Left kidney (tissue), 8 donors: ENCODE data around the gene ABHD18. TPM values are rescaled to one million over a fixed set of nuclear protein-coding genes. Genes with fewer than 3 reads are reported as not detected.
"Not testable (repeated sequence)": the region's sequence is repeated elsewhere in the genome, so short reads cannot be mapped to it uniquely, and the experiment has no call there.

ENCODE experiments used
- DNase-seq: peaks from one replicate; pipeline ENCODE4 v3.0.0-alpha.2; 2013
- long read RNA-seq, 8 donors: transcript quantifications; one replicate each; lab custom pipeline, GENCODE V29; 2026
- polyA plus RNA-seq: library from polyadenylated mRNA; unstranded; fragments of 120-200 nt; gene quantifications from one replicate; pipeline ENCODE4 v1.2.1, GENCODE V29; 2013; ENCODE audit not compliant: insufficient read length

Gene ABHD18
- 21.0 TPM for polyA plus RNA-seq
- long read RNA-seq, donor 1 = 0 reads
- long read RNA-seq, donor 2 = 0 reads
- long read RNA-seq, donor 3 = 0 reads
- long read RNA-seq, donor 4 = 0 reads
- long read RNA-seq, donor 5 = 0 reads
- long read RNA-seq, donor 6 = 0 reads
- long read RNA-seq, donor 7, partial matches to known transcripts = 15 of 15 reads
- long read RNA-seq, donor 7, other reads (novel, unspliced or antisense) = 0 of 15 reads
- long read RNA-seq, donor 8, full-length matches to known transcripts = 1 of 1 reads
- long read RNA-seq, donor 8, partial matches to known transcripts = 0 of 1 reads
- long read RNA-seq, donor 8, other reads (novel, unspliced or antisense) = 0 of 1 reads

DNA sequence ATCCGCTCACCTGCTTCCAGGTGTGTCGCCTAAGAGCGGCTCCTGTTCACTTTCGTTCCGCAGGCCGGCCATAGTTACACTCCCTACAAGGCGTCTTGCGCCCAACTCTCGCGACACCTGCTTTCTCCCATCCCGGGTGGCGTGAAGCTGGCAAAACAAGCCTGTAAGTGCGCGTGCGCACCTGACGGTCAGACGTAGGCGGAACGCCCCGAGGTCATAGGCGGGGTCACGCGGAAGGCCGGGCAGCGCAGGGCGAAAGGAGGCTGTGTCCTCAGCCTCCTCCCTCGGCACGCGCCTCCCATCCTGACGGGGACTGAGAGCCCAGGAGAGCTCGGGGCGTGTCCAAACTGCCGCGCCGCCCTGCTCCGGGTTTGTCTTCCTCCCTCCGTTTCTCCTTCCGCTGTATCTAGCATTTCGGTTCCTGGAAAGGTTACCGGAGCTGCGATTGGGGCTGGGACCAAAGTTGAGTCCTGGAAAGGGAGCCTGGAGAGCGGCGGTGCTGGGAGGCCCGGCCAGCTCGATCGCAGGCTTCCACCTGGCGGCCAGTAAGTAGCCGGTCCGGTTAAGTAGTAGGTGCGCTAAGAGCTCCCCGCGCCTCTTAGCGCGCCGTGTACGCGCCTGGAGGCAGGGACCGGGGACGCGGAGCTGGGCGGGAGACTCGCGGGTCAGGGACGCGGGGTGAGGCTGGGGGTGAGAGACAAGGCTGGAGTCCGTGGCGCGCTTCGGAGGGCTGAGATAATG is at the start of gene ABHD18, which contains the start of gene MFSD8:
ABHD18 (plus strand) TSS at position 345 of the 741 bp plus-strand sequence. CDS start 17,550 bp downstream, outside the sequence.
MFSD8 (minus strand) TSS at position 112 of the 741 bp plus-strand sequence; CDS start at position 72, 40 bp downstream.
- DNase-seq = peak; percentile 95

DNA sequence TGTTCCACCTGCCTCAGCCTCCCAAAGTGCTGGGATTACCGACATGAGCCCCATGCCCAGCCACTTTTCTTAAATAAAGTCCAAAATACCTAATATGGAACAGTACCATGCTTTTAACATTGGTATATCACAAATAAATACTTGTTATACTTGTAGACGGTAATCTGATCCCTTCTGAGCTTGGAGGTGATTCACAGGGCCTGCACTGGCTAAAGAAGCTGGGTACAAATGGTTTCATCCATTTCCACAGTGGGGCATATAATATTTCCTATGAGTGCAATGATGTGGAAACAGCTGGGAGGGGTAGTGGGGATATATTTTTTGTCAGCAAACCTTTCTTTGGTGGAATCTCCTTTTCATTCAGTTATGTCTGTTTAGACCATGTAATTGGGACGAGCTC is 48.7 kb upstream of the ABHD18 start:
- no peak for DNase-seq

DNA sequence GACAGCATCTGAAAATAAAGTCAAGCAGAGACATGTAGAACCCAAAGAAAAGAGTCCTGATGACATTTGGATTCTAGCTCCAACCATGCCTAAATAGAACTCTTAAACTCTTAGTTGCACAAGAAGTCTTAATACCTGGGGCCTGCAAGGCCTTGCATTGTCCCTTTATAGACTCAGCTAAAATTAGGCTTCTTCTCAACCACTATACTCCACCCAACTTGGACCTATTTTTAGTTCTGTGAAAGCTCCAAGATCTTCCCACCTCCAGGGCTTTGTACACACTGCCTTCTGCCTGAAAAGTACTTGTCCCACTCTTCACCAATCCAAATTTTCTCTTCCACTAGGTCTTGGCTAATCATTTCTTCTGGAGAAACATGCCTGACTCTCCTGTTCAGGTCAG is 48.1 kb upstream of the ABHD18 start:
- DNase-seq = no peak

DNA sequence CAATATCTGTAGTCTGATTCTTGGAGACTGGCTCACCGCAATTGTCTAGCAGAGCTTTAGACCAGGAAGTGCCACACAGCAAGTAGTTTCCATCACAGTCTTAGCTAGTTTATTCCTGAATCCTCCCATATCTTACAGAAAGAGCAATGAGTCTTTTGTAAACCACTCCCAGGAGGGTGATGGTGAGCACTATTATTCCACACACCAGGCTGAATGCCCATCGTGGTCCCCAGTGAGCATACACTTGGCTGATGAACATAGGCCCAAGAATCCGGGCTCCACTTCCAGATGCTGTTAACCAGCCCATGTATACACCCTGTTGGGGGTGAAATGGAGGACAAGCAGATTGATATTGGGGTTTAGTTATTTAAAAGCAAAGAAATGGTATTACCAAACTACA is 44.7 kb upstream of the ABHD18 start:
- DNase-seq = no peak

DNA sequence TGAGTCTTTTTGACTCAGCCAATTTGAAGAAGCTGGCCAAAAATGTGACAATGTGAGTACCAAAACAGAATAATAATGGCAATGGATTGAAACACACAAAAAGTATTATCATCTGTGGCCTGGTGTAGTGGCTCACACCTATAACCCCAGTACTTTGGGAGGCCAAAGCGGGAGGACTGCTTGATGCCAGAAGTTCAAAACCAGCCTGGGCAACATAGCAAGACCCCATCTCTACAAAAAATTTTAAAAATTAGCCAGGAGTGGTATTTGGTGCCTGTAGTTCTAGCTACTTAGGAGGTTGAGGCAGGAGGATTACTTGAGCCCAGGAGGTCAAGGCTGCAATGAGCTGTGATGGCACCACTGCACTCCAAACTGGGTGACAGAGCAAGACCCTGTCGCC is 43.0 kb upstream of the ABHD18 start:
- DNase-seq = no peak

DNA sequence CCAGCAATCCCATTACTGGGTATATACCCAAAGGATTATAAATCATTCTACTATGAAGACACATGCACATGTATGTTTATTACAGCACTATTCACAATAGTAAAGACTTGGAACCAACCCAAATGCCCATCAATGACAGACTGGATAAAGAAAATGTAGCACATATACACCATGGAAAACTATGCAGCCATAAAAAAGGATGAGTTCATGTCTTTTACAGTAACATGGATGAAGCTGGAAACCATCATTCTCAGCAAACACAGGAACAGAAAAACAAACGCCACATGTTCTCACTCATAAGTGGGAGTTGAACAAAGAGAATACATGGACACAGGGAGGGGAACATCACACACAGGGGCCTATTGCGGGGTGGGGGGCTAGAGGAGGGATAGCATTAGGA is 39.5 kb upstream of the ABHD18 start:
- not testable (repeated sequence) for DNase-seq

DNA sequence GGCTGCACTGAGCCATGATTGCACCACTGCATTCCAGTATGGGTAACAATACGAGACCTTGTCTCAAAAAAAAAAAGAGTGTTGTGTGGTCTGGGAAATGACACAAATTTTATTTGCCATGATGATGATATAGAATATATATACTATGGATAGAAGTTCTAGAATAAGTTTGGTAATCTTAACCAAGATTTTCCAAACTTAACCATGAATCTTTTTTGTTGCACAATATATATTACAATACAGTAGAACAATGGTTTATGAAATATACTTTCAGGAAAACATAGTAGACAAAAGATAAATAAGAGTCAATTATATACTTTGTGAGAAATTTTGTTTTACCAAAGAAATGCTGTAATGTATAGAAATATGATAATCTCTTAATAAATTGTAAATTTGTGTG is 35.0 kb upstream of the ABHD18 start:
- DNase-seq = no peak

DNA sequence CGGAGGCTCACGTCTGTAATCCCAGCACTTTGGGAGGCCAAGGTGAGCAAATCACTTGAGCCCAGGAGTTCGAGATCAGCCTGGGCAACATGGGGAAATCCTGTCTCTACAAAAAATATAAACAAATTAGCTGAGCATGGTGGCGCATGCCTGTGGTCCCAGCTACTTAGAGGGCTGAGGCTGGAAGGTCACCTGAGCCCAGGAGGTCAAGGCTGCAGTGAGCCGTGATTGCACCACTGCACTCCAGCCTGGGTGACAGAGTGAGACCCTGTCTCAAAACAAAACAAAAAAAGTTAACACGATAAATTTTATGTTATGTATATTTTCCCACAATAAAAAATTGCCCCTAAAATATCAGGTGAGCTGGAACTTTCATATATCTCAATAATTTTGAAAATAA is 33.4 kb upstream of the ABHD18 start:
- not testable (repeated sequence) for DNase-seq

DNA sequence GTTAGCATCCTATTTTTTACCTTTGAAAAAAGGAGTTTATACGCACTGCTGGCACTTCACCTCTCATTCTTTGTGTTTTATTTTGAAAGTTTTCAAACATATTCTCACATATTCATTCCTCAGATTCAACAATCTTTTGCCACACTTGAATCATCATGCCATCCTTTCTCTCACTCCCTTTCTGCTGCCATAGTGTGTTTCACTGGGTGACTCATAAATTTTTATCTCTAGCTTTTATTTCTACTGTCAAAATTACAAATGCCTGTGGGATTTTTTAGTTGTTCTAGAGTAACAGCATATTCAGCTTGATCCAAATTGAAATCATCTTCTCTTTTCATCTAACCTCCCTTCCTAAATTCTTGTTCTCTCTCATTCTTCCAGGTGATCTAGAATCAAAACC is 28.2 kb upstream of the ABHD18 start:
- no peak for DNase-seq

DNA sequence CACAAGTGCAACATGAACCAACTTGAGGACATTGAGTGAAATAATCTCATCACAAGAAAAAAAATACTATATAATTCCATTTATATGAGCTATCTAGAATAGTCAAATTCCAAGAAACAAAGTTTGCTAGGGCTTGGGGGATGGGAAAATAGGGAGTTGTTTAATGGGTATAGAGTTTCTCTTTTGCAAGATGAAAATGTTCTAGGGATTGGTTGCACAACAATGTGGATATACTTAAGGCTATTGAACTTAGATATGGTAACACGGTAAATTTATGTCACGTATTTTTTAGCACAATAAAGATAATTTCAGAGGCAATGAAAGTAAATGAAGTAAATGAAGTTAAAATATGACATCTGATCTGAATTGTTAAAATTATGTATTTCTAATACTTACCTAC is 8.1 kb upstream of the ABHD18 start:
- no peak for DNase-seq

DNA sequence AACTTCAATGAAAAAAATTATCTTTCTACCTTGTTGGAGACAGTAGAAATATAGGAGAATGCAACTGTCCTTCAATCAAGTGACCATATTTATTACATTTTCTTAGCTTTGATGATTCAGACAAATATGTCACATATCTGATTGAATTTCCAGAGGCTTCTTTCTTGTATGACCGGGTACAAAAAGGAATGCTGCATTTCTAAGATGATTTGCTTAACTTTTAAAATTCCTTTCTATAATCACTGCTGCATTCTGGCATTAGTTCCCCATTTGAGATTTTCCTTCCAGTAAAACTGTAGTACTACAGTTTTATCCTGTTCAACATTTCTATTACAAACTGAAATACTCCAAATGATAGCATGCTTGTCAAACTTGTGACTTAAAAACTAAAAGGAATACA is 5.4 kb upstream of the ABHD18 start:
- no peak for DNase-seq

DNA sequence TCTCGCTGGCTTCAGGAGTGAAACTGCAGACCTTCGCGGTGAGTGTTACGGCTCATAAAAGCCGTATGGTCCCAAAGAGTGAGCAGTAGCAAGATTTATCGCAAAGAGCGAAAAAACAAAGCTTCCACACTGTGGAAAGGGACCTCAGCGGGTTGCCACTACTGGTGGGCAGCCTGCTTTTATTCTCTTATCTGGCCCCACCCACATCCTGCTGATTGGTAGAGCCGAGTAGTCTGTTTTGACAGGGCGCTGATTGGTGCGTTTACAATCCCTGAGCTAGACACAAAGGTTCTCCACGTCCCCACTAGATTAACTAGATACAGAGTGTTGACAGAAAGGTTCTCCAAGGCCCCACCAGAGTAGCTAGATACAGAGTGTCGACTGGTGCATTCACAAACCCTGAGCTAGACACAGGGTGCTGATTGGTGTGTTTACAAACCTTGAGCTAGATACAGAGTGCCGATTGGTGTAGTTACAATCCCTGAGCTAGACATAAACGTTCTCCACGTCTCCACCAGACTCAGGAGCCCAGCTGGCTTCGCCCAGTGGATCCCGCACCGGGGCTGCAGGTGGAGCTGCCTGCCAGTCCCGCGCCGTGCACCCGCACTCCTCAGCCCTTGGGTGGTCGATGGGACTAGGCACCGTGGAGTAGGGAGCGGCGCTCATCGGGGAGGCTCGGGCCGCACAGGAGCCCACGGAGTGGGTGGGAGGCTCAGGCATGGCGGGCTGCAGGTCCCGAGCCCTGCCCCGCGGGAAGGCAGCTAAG is 1.4 kb upstream of the ABHD18 start:
- DNase-seq = not testable (repeated sequence)

DNA sequence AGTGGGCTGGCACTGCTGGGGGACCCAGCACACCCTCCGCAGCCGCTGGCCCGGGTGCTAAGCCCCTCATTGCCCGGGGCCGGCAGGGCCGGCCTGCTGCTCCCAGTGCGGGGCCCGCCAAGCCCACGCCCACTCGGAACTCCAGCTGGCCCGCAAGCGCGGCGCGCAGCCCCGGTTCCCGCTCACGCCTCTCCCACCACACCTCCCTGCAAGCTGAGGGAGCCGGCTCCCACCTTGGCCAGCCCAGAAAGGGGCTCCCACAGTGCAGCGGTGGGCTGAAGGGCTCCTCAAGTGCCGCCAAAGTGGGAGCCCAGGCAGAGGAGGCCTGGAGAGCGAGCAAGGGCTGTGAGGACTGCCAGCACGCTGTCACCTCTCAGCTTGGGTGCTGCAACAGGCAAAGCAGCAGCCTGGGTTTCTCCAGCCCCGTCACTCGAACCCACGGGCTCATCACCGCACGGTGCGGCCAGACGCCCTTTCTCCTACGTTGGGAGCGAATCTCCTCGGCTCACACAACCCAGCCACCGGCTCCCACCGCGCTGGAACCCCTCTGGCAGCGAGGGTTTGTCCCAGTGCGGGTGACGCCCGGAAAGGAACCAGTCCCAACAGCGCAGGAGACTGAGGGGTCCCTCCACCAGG is 662 bp upstream of the ABHD18 start:
- not testable (repeated sequence) for DNase-seq

DNA sequence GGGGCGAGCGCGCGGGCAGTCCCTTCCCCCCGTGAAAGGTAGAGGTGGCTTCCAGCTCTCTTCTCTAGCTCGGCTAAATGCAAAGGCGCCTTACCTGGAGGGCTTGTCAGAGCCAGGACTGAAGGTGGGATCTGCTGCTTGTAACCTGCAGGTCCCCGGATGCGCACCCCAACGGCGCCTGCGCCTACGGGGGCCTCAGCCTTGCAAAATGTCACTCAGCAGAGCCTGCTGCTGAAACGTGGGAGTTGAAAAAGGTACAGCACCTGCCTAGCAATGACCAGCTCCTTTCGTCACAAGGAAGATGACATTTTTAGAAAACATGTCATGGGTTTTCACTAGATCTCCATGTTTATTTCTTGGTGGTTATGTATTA is 583 bp downstream of the ABHD18 start:
- DNase-seq = peak; percentile 40

DNA sequence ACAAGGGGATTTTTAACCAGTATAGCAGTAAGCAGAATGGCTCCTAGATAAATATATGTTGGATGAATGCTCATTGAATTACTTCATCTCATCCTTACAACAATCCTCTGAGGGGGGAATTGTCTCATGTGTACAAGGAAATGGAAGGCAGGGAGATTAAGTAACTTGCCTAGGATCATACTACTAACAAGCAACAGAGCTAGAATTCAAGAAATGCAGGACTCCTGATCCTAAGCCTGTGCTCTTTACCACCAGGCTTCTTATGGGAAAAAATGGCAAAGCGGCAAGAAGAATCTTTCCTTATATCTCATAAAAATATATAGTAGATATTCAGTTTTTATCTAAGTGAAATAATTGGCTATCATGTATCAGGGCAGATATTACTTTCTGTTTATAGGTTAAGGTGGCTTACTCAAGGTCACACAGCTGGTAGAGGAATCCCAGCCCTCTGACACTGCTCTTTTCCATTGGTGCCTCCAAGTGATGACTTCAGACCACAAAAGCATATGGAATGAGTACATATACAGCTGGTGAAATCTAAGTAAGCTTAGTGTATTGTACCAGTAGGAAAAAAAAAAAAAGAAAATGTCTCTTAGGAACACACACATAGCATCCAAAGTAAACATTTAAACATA is 2.1 kb downstream of the ABHD18 start:
- no peak for DNase-seq

DNA sequence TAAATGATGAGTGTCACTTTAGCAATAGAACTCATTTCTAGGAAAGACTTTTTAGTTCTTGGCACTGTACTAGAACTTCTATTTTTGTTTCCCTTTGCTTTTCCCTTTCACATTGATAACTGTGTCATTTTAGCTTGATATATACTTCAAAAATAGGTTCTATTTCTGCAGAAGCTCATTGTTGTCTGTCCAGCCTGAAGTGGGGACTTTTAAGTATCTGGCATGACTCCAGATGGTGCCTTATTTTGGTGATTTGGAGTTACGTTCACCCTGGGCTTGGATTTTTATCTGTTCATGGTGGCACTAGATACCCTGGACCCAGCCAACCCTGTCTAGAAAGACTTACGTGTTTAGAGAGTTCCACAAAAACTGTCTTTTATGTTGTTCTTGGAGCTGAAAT is 3.4 kb downstream of the ABHD18 start:
- DNase-seq = no peak

DNA sequence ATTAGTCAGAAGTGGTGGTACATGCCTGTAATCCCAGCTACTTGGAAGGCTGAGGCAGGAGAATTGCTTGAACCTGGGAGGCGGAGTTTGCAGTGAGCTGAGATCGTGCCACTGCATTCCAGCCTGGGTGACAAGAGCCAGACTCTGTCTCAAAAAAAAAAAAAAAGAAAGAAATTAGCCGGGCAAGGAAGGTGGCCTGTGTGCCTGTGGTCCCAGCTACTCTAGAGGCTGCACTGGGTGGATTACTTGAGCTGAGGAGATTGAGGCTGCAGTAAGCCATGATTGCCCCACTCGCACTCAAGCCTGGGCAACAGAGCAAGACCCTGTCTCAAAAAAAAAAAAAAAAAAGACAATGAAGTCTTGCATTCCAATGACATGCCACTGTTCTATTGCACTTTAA is 5.7 kb downstream of the ABHD18 start:
- DNase-seq = not testable (repeated sequence)

DNA sequence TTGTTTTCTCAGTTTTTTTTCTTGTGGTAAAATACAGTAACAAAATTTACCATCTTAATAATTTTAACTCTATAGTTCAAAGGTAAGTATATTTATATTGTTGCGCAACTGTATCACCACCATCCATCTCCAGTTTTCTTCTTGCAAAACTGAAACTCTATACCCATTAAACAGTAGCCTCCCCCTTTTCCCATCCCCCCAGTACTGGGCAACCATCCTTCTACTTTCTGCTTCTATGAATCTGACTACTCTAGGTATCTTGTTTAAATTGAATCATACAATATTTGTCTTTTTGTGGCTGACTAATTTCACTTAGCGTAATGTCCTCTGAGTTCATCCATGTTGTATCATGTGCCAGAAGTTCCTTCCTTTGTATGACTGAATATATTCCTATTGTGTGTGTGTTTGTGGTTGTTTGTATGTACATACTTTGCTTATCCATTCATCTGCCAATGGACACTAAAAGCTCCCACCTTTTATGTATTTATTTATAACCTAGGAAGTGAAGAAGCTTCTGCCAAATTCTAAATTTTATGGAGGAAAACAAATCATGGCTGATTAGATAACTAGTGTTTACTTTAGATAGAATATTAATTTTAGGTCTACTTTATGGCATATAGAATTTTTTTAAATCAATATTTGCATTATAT is 10.0 kb downstream of the ABHD18 start:
- no peak for DNase-seq

DNA sequence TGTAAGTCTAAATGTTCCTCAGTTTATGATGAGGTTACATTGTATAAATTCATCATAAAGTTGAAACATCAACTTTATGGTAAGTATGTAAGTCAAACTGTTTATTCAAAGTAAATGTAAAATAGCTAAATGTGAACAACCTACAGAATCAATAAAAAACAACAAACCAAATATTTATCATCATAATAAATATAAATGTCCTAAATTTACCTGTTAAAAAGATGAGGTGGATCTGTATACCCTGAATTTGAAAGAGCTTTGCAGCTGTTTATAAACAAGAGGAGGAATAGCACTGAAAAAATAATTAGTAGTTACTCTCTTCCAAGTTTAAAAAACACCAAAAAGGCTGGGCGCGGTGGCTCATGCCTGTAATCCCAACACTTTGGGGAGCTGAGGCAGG is 13.7 kb downstream of the ABHD18 start:
- DNase-seq = no peak

DNA sequence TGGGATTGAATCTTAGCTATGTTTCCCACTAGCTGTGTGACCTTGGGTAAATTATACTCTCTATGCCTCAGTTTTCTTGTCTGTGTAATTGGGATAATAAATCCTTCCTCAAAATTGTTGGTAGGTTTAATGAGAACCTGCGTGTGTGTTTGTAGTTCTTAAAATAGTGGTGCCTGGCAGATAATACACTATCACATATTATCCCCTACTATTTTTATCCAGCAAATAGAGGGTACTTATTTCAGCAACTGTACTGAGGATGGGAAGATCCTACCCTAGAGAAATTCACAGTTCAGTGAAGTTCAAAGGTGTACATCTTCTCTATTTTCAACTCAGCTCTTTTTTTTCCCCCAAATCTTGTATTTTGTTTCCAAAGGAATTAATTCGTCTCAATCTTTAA is 17.2 kb downstream of the ABHD18 start:
- no peak for DNase-seq

DNA sequence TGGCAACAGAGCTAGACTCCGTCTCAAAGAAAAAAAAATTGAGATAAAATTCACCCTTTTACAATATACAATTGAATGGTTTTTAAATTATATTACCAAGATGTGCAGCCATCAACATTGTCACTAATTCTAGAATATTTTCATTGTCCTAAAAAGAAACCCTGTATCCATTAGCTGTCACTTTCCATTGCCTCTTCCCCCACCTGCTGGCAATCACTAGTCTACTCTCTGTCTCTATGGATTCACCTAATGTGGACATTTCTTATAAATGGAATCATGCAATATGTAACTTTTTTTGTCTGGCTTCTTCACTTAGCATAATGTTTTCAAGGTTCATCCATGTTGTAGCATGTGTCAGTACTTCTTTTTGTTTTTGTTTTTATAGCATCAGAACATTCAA is 20.8 kb downstream of the ABHD18 start:
- DNase-seq = no peak
